GM12878 (cell line): ENCODE measurements around the gene WTAP. TPM values are rescaled to one million over a fixed set of nuclear protein-coding genes. Genes with fewer than 3 reads are reported as not detected.

Experiments
- ATAC-seq: fragments of 200-7000 bp; cut with Tn5 transposase; 3 replicates; pipeline ENCODE4 v1.9.1; 2020; ENCODE audit warnings: mild to moderate bottlenecking, moderate library complexity
- BruUV-seq: library from RNA; stranded (reverse); fragments of 400-500 nt; replicated peaks from 2 replicates; lab custom pipeline; 2021; lab: Mats Ljungman, UMichigan
- CTCF ChIA-PET: fragments of 300-600 bp; sonication (Branson Sonifier 250); formaldehyde crosslinking; extraction: SDS; loops from one replicate; lab custom pipeline; 2021; ENCODE audit warnings: inconsistent platforms; lab: Yijun Ruan, JAX
- POLR2A ChIA-PET: fragments of 350-600 bp; formaldehyde crosslinking; extraction: SDS; loops from one replicate; lab custom pipeline; 2021; ENCODE audit warnings: inconsistent platforms; lab: Charles Lee
- RAD21 ChIA-PET: fragments of 300-600 bp; sonication (Branson Sonifier 250); formaldehyde crosslinking; loops from one replicate; lab custom pipeline; 2023; ENCODE audit warnings: antibody characterized with exemption; ENCODE audit not compliant: unreplicated experiment; lab: Charles Lee
- SMC1A ChIA-PET: fragments of 300-600 bp; sonication (Branson Sonifier 250); formaldehyde crosslinking; loops from one replicate; lab custom pipeline; 2023; ENCODE audit not compliant: unreplicated experiment, uncharacterized antibody; lab: Charles Lee
- DNase-seq: peaks from one replicate; pipeline ENCODE4 v3.0.0-alpha.2; 2011; ENCODE audit warnings: low read depth, low spot score
- FAIRE-seq: peaks from 3 replicates; lab custom pipeline; 2011; peaks lifted over from hg19 to GRCh38; lab: Jason Lieb, UNC
- H2AFZ ChIP-seq: 2 replicates; pipeline ENCODE4 v1.6.0; 2011; ENCODE audit warnings: low read depth, low read length, control low read depth; ENCODE audit not compliant: control insufficient read depth
- H3K27ac ChIP-seq: 2 replicates; pipeline ENCODE4 v1.5.1; 2011; ENCODE audit warnings: control low read depth; ENCODE audit not compliant: control insufficient read depth, insufficient read depth
- H3K27me3 ChIP-seq, 2 experiments: replicated peaks in 1 of 2; 2 replicates each; pipeline versions ENCODE4 v1.6.0 to v1.6.1; 2011; ENCODE audit warnings: low read length in 1 of 2; ENCODE audit not compliant: control insufficient read depth in 2 of 2, insufficient read depth in 2 of 2
- H3K36me3 ChIP-seq, 2 experiments: 2 replicates each; pipeline ENCODE4 v1.5.1; 2011; ENCODE audit warnings: low read length in 1 of 2; ENCODE audit not compliant: control insufficient read depth in 2 of 2, insufficient read depth in 2 of 2
- H3K4me1 ChIP-seq: 2 replicates; pipeline ENCODE4 v1.6.1; 2011; ENCODE audit warnings: mild to moderate bottlenecking, low read length, moderate library complexity, mixed read lengths; ENCODE audit not compliant: control insufficient read depth, insufficient read depth
- H3K4me2 ChIP-seq: 2 replicates; pipeline ENCODE4 v1.6.0; 2011; ENCODE audit warnings: control low read depth; ENCODE audit not compliant: control insufficient read depth, insufficient read depth
- H3K4me3 ChIP-seq: fragments of 200-600 bp; sonication (generic); 2 replicates; pipeline ENCODE4 v1.5.1; 2016
- H3K79me2 ChIP-seq: 2 replicates; pipeline ENCODE4 v1.6.0; 2011; ENCODE audit warnings: low read length; ENCODE audit not compliant: control insufficient read depth, insufficient read depth
- H3K9ac ChIP-seq: 2 replicates; pipeline ENCODE4 v1.8.0; 2011; ENCODE audit warnings: low read length, control low read depth, mixed read lengths; ENCODE audit not compliant: control insufficient read depth, insufficient read depth
- H3K9me3 ChIP-seq: replicated peaks from 3 replicates; pipeline ENCODE4 v1.5.1; 2011; ENCODE audit warnings: mild to moderate bottlenecking, low read length; ENCODE audit not compliant: control insufficient read depth, insufficient read depth
- H4K20me1 ChIP-seq: 2 replicates; pipeline ENCODE4 v1.6.0; 2011; ENCODE audit not compliant: control insufficient read depth, insufficient read depth
- IRF4 ChIP-seq: IDR thresholded peaks from 2 replicates; pipeline ENCODE4 v1.6.1; 2011; ENCODE audit warnings: low read depth, low read length
- MXI1 ChIP-seq: fragments of 150-350 bp; IDR thresholded peaks from 2 replicates; pipeline ENCODE4 v1.6.1; 2011; ENCODE audit warnings: low read depth, mild to moderate bottlenecking, inconsistent platforms, low read length, improper control_type of control experiment
- NBN ChIP-seq: fragments of 450-650 bp; IDR thresholded peaks from 2 replicates; pipeline ENCODE4 v1.6.1; 2016
- NFYB ChIP-seq: IDR thresholded peaks from 2 replicates; pipeline ENCODE4 v1.6.1; 2011; ENCODE audit warnings: low read depth, mild to moderate bottlenecking, low read length, improper control_type of control experiment, moderate library complexity; ENCODE audit not compliant: insufficient read depth
- PKNOX1 ChIP-seq: fragments of 450-650 bp; IDR thresholded peaks from 2 replicates; pipeline ENCODE4 v1.6.1; 2016; ENCODE audit warnings: mild to moderate bottlenecking
- RELB ChIP-seq: fragments of 450-650 bp; IDR thresholded peaks from 2 replicates; pipeline ENCODE4 v1.6.1; 2017; ENCODE audit warnings: low read depth, mild to moderate bottlenecking, moderate library complexity
- SP1 ChIP-seq: IDR thresholded peaks from one replicate; pipeline ENCODE4 v1.6.1; 2011; ENCODE audit warnings: low read depth, low read length
- ZBED1 ChIP-seq: IDR thresholded peaks from 2 replicates; pipeline ENCODE4 v1.6.1; 2016; ENCODE audit warnings: borderline replicate concordance
- ZSCAN29 ChIP-seq: fragments of 450-650 bp; IDR thresholded peaks from 2 replicates; pipeline ENCODE4 v1.6.1; 2017; ENCODE audit warnings: mild to moderate bottlenecking, moderate library complexity
- WGBS: methylation state at CpG from one replicate; pipeline ENCODE4 v1.1.6; 2016; ENCODE audit warnings: low lambda C conversion rate; ENCODE audit not compliant: insufficient replicate concordance, insufficient coverage; ENCODE audit errors: missing lambda C conversion rate; 5-methylcytosine and 5-hydroxymethylcytosine counted together
- in situ Hi-C: fragments of 300-500 bp; cut with MboI; formaldehyde crosslinking; loops from 9 replicates; pipeline ENCODE4 v1.14.3; 2018; ENCODE audit warnings: mixed read lengths
- intact Hi-C: fragments of 100-400 bp; cut with micrococcal nuclease; formaldehyde crosslinking; loops from one replicate; pipeline ENCODE4 v1.14.2; 2022; ENCODE audit not compliant: unreplicated experiment
- polyA plus RNA-seq, 11 experiments: library from polyadenylated mRNA; depleted of rRNA in 4 of 11; unstranded in 6 of 11; stranded (reverse) in 5 of 11; fragments of >200 nt; fragmentation: Nextera tagmentation in 4 of 11; fragmentation: Illumina TruSeq in 1 of 11; extraction: Ambion mirVana in 4 of 11; extraction: Trizol in 1 of 11; gene quantifications; 1 replicate in 1 of 11; 2 replicates in 10 of 11; pipeline versions ENCODE4 v1.2.1 to v1.2.3, GENCODE V29; 2011 to 2016; ENCODE audit warnings: inconsistent platforms in 2 of 11, missing spikeins in 2 of 11, low read depth in 1 of 11
- total RNA-seq, 4 experiments: library from RNA; depleted of rRNA in 3 of 4; stranded (reverse); fragments of >200 nt in 3 of 4; fragmentation: Illumina TruSeq in 1 of 4; extraction: Trizol in 1 of 4; gene quantifications; 2 replicates each; pipeline versions ENCODE4 v1.2.1 to v1.2.3, GENCODE V29; 2013 to 2021

The WTAP gene
- total and polyA plus RNA-seq, 10 of the 15 experiments (the other 5 are each of a cell fraction or from before 2014, with no cell fraction given), result 38.7 to 132 (median 83.1) TPM

GRCh38 chr6:159678574-159678973 is 48.7 kb upstream of the WTAP start:
- Histone ChIP-seq H3K27ac (no peak overlapping the region), H3K9ac (no peak overlapping the region), H3K27me3 (no peaks in the 10 kb centered on the region), H3K4me2 (no peak overlapping the region), H3K9me3 (no peaks in the 10 kb centered on the region), H3K4me1 (no peaks in the 10 kb centered on the region), H4K20me1 (no peaks in the 10 kb centered on the region), H2AFZ (no peak overlapping the region), H3K79me2 (no peaks in the 10 kb centered on the region), H3K4me3 (no peak overlapping the region), H3K36me3 (peaks cover 0 to 9% of the 10 kb centered on the region in 2 experiments; a peak in 3 of 4 replicates)
- ATAC-seq, result peak; percentile 25; the same call in 1 of the 3 replicates
- TF ChIP-seq SP1, result no peak
- TF ChIP-seq PKNOX1, result no peak
- no peak for TF ChIP-seq NBN
- TF ChIP-seq IRF4, result no peak
- no peak for TF ChIP-seq NFYB
- no peak for TF ChIP-seq ZBED1
- TF ChIP-seq MXI1, result no peak
- TF ChIP-seq RELB, result no peak
- no peak for TF ChIP-seq ZSCAN29
- no TSS peak for BruUV-seq
- ChIA-PET RAD21 (no interaction called here), CTCF (interaction anchor here (2.9 kb wide), 1 partner anchor 12 kb away, joined by 9 read pairs; no protein-coding TSS in a partner anchor), POLR2A (no interaction called here), SMC1A (no interaction called here)
- in situ Hi-C loops (no loop called here), intact Hi-C loops (no loop called here)
- no peak for FAIRE-seq
- 79% methylated on average over 3 of the region's 3 CpGs for WGBS
- no peak for DNase-seq
